Measurements from ENCODE around the gene WDFY1.

Gene WDFY1

GRCh38 chr2:223991611-223992010 is 46.5 kb upstream of the WDFY1 start:
- no peak for TF ChIP-seq POU6F1 (CRISPR knock-in tag; IDR thresholded peaks at IDR 0.05; ENCODE audit: borderline replicate concordance, low read depth)
- TF ChIP-seq ISL1 (CRISPR knock-in tag; IDR thresholded peaks at IDR 0.05): no peak
- no peak for TF ChIP-seq ESRRG (CRISPR knock-in tag; IDR thresholded peaks at IDR 0.05)
- TF ChIP-seq ZFP3 (CRISPR knock-in tag; IDR thresholded peaks at IDR 0.05): no peak
- no peak for TF ChIP-seq CSDC2 (CRISPR knock-in tag; IDR thresholded peaks at IDR 0.05)
- no peak for TF ChIP-seq TCF4 (CRISPR knock-in tag; IDR thresholded peaks at IDR 0.05; ENCODE audit: borderline replicate concordance)
- TF ChIP-seq PPARA (CRISPR knock-in tag; IDR thresholded peaks at IDR 0.05; ENCODE audit: borderline replicate concordance): no peak
- no peak for ATAC-seq

- TF ChIP-seq TSHZ2 (CRISPR knock-in tag; IDR thresholded peaks at IDR 0.05) (no peak), SNAI2 (CRISPR knock-in tag; IDR thresholded peaks at IDR 0.05) (no peak), ISL1 (CRISPR knock-in tag; IDR thresholded peaks at IDR 0.05) (no peak), RARB (CRISPR knock-in tag; IDR thresholded peaks at IDR 0.05) (no peak), POU6F1 (CRISPR knock-in tag; IDR thresholded peaks at IDR 0.05; ENCODE audit: borderline replicate concordance, low read depth) (no peak), ZNF8 (CRISPR knock-in tag; IDR thresholded peaks at IDR 0.05) (no peak), GLIS3 (CRISPR knock-in tag; IDR thresholded peaks at IDR 0.05) (no peak), CSDC2 (CRISPR knock-in tag; IDR thresholded peaks at IDR 0.05) (no peak), ARNTL (CRISPR knock-in tag; IDR thresholded peaks at IDR 0.05; ENCODE audit: borderline replicate concordance, low read depth) (no peak), ZNF565 (CRISPR knock-in tag; conservative IDR thresholded peaks at IDR 0.05; ENCODE audit: low read depth) (no peak), TOX (CRISPR knock-in tag; IDR thresholded peaks at IDR 0.05; ENCODE audit: borderline replicate concordance) (no peak), ZFP30 (CRISPR knock-in tag; IDR thresholded peaks at IDR 0.05) (no peak), ZNF70 (CRISPR knock-in tag; IDR thresholded peaks at IDR 0.05) (no peak)
- no peak for ATAC-seq
Observed at GRCh38 chr2:223989856-223990232, 44.7 kb upstream of the WDFY1 start.

- TF ChIP-seq GLIS3 (CRISPR knock-in tag; IDR thresholded peaks at IDR 0.05): no peak
- no peak for TF ChIP-seq SNAI2 (CRISPR knock-in tag; IDR thresholded peaks at IDR 0.05)
- TF ChIP-seq ZFP30 (CRISPR knock-in tag; IDR thresholded peaks at IDR 0.05): no peak
- no peak for TF ChIP-seq ARNTL (CRISPR knock-in tag; IDR thresholded peaks at IDR 0.05; ENCODE audit: borderline replicate concordance, low read depth)
- TF ChIP-seq ZFP3 (CRISPR knock-in tag; IDR thresholded peaks at IDR 0.05): no peak
- no peak for TF ChIP-seq ZC3H10 (CRISPR knock-in tag; IDR thresholded peaks at IDR 0.05)
- TF ChIP-seq BACH2 (CRISPR knock-in tag; IDR thresholded peaks at IDR 0.05; ENCODE audit: borderline replicate concordance): no peak
- TF ChIP-seq TCF4 (CRISPR knock-in tag; IDR thresholded peaks at IDR 0.05; ENCODE audit: borderline replicate concordance): no peak
- TF ChIP-seq CSRNP3 (CRISPR knock-in tag; IDR thresholded peaks at IDR 0.05): no peak
- no peak for TF ChIP-seq ZNF70 (CRISPR knock-in tag; IDR thresholded peaks at IDR 0.05)
- no peak for TF ChIP-seq ZNF565 (CRISPR knock-in tag; conservative IDR thresholded peaks at IDR 0.05; ENCODE audit: low read depth)
- no peak for TF ChIP-seq ISL1 (CRISPR knock-in tag; IDR thresholded peaks at IDR 0.05)
- TF ChIP-seq POU6F1 (CRISPR knock-in tag; IDR thresholded peaks at IDR 0.05; ENCODE audit: borderline replicate concordance, low read depth): no peak
- no peak for ATAC-seq
Observed at GRCh38 chr2:223989206-223989855, 44.2 kb upstream of the WDFY1 start.

Measured in SK-N-SH treated with all-trans-retinoic acid at 6 μM for 48 hours (cell line).